ENCODE measurements around the gene TRIM38.
"Not testable (repeated sequence)": the region's sequence is repeated elsewhere in the genome, so short reads cannot be mapped to it uniquely, and the experiment has no call there.

The TRIM38 gene

GRCh38 chr6:25942561-25943147 is 19.9 kb upstream of the TRIM38 start:
- no peak for DNase-seq (ENCODE audit: low read depth in 2 of 2)

- no peak for DNase-seq (ENCODE audit: low read depth in 2 of 2)
These were observed 18.7 kb upstream of the TRIM38 start for GRCh38 chr6:25943887-25944286.

GRCh38 chr6:25944688-25945574 is 17.7 kb upstream of the TRIM38 start:
- no peak for DNase-seq (ENCODE audit: low read depth in 2 of 2)

GRCh38 chr6:25945738-25946137 is 16.9 kb upstream of the TRIM38 start:
- not testable (repeated sequence) for DNase-seq (ENCODE audit: low read depth in 2 of 2)

GRCh38 chr6:25946631-25947030 is 16.0 kb upstream of the TRIM38 start:
- DNase-seq (ENCODE audit: low read depth in 2 of 2) = no peak

- not testable (repeated sequence) for DNase-seq (ENCODE audit: low read depth in 2 of 2)
These were observed 15.1 kb upstream of the TRIM38 start for GRCh38 chr6:25947492-25947891.

GRCh38 chr6:25949695-25950094 is 12.9 kb upstream of the TRIM38 start:
- no peak for DNase-seq (ENCODE audit: low read depth in 2 of 2)

- no peak for DNase-seq (ENCODE audit: low read depth in 2 of 2)
These were observed 12.3 kb upstream of the TRIM38 start for GRCh38 chr6:25950297-25950696.

GRCh38 chr6:25951296-25952032 is 11.1 kb upstream of the TRIM38 start:
- DNase-seq (ENCODE audit: low read depth in 2 of 2) = no peak

GRCh38 chr6:25952535-25952934 is 10.1 kb upstream of the TRIM38 start:
- DNase-seq (ENCODE audit: low read depth in 2 of 2) = no peak

GRCh38 chr6:25953733-25954132 is 8.9 kb upstream of the TRIM38 start:
- no peak for DNase-seq (ENCODE audit: low read depth in 2 of 2)

- DNase-seq (ENCODE audit: low read depth in 2 of 2) = no peak
These were observed 7.8 kb upstream of the TRIM38 start for GRCh38 chr6:25954756-25955155.

GRCh38 chr6:25956226-25956625 is 6.4 kb upstream of the TRIM38 start:
- no peak for DNase-seq (ENCODE audit: low read depth in 2 of 2)

- no peak for DNase-seq (ENCODE audit: low read depth in 2 of 2)
These were observed 3.9 kb upstream of the TRIM38 start for GRCh38 chr6:25958700-25959162.

GRCh38 chr6:25959890-25960536 is 2.6 kb upstream of the TRIM38 start:
- DNase-seq (ENCODE audit: low read depth in 2 of 2) = no peak

GRCh38 chr6:25960734-25961133 is 1.9 kb upstream of the TRIM38 start:
- peak in 1 of 2 donors; percentile 34 for DNase-seq (ENCODE audit: low read depth in 2 of 2)

GRCh38 chr6:25961619-25962148 is 918 bp upstream of the TRIM38 start:
- DNase-seq (ENCODE audit: low read depth in 2 of 2) = no peak

GRCh38 chr6:25963426-25964123 is 973 bp downstream of the TRIM38 start:
- no peak for DNase-seq (ENCODE audit: low read depth in 2 of 2)

- no peak for DNase-seq (ENCODE audit: low read depth in 2 of 2)
These were observed 2.5 kb downstream of the TRIM38 start for GRCh38 chr6:25965058-25965457.

- no peak for DNase-seq (ENCODE audit: low read depth in 2 of 2)
These were observed 4.1 kb downstream of the TRIM38 start for GRCh38 chr6:25966711-25967110.

GRCh38 chr6:25968769-25969168 is 6.2 kb downstream of the TRIM38 start:
- DNase-seq (ENCODE audit: low read depth in 2 of 2) = no peak
